ENCODE data around the gene CACNB2.

DNA sequence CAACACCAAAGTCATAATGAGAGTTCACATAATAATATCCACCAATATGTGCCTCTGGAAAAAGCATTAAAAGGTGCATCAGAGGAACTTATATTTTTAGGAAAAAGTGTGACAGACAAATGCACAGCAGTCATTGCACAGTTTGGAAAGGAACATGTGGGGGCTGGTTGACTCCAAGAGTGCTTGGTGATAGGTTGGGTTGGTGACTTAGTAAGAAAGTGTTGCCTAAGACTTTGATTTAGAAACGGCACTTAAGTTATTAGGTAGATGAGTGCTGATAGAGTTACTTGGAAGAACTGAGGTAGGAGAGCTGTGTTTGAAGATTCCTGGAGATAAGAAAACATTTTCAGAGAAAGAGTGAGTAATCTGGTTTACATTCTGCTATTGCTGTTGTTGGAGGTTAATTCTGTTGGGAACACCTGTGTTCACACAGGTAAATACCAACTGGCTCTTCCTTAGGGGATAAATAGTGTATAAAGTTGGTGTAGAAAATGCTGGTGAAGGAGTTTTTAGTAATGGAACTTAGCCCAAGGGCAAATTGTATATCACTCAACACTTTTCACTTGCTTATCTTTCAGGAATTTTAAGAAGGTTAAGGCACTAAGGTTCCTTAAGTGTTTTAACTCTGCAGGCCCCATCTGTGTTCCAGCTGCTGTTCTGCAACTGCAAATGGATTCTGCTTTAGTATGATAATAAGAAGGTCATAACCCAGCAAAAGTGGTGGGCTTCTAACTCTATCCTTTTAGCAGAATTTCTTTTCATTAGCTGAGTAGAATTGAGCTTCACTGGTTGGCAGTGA lies 315.1 kb downstream of the CACNB2 start:
- TF ChIP-seq, protein P1, sequence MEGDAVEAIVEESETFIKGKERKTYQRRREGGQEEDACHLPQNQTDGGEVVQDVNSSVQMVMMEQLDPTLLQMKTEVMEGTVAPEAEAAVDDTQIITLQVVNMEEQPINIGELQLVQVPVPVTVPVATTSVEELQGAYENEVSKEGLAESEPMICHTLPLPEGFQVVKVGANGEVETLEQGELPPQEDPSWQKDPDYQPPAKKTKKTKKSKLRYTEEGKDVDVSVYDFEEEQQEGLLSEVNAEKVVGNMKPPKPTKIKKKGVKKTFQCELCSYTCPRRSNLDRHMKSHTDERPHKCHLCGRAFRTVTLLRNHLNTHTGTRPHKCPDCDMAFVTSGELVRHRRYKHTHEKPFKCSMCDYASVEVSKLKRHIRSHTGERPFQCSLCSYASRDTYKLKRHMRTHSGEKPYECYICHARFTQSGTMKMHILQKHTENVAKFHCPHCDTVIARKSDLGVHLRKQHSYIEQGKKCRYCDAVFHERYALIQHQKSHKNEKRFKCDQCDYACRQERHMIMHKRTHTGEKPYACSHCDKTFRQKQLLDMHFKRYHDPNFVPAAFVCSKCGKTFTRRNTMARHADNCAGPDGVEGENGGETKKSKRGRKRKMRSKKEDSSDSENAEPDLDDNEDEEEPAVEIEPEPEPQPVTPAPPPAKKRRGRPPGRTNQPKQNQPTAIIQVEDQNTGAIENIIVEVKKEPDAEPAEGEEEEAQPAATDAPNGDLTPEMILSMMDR (IDR thresholded peaks at IDR 0.05; ENCODE audit: extremely low read depth in 1 of 2, insufficient read depth in 1 of 2, low read depth in 1 of 2, low read length in 2 of 2), result no peak
- TF ChIP-seq EZH2 (IDR thresholded peaks at IDR 0.05; ENCODE audit: borderline replicate concordance, low read depth, low read length, severe bottlenecking) (no peak), POLR2A (IDR thresholded peaks at IDR 0.05; ENCODE audit: low read depth, low read length) (no peak), POLR2AphosphoS5 (IDR thresholded peaks at IDR 0.05; ENCODE audit: insufficient read depth, low read depth, low read length) (no peak), JUN (IDR thresholded peaks at IDR 0.05; ENCODE audit: borderline replicate concordance, insufficient read depth, insufficient read length, low read depth) (no peak), GATA2 (IDR thresholded peaks at IDR 0.05; ENCODE audit: insufficient read depth, insufficient read length, low read depth, low read length) (no peak), MYC (IDR thresholded peaks at IDR 0.05; ENCODE audit: low read depth, low read length) (no peak), FOS (IDR thresholded peaks at IDR 0.05; ENCODE audit: borderline replicate concordance, insufficient read depth, low read length) (no peak)
- TF ChIP-seq, protein P2, sequence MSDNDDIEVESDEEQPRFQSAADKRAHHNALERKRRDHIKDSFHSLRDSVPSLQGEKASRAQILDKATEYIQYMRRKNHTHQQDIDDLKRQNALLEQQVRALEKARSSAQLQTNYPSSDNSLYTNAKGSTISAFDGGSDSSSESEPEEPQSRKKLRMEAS (IDR thresholded peaks at IDR 0.05; ENCODE audit: insufficient read depth, insufficient read length), result no peak

All from endothelial cell of umbilical vein (primary cell).